Activated T-helper 2 cell treated with anti-CD3 and anti-CD28 coated beads, Interferon-gamma antibody, Interleukin-2, Interleukin-4, amounts not matched to agents 10 μg/mL and 5 μg/mL and 100 μg/mL, durations not matched to agents 14 hours and 24 hours and 36 hours (primary cell): Measurements from ENCODE around the gene NPAS2. TPM values are rescaled to one million over a fixed set of nuclear protein-coding genes. Genes with fewer than 3 reads are reported as not detected.

ENCODE experiments used
- DNase-seq: peaks from one replicate; pipeline ENCODE4 v3.0.0; 2021; ENCODE audit warnings: low spot score
- H3K27ac Mint-ChIP-seq: one replicate; pipeline ENCODE4 v1.8.0; 2021; ENCODE audit warnings: mixed read lengths
- H3K27me3 Mint-ChIP-seq: one replicate; pipeline ENCODE4 v1.8.0; 2021; ENCODE audit warnings: low read depth, mixed read lengths
- H3K36me3 Mint-ChIP-seq: one replicate; pipeline ENCODE4 v1.8.0; 2021; ENCODE audit warnings: low read depth, mixed read lengths
- H3K4me1 Mint-ChIP-seq: one replicate; pipeline ENCODE4 v1.8.0; 2021; ENCODE audit warnings: low read depth, mixed read lengths
- H3K4me3 Mint-ChIP-seq: one replicate; pipeline ENCODE4 v1.8.0; 2021; ENCODE audit warnings: low read depth, mild to moderate bottlenecking, moderate library complexity, mixed read lengths
- H3K9me3 Mint-ChIP-seq: one replicate; pipeline ENCODE4 v1.8.0; 2021; ENCODE audit warnings: mixed read lengths
- intact Hi-C: fragments of 100-400 bp; cut with micrococcal nuclease; formaldehyde crosslinking; loops from one replicate; pipeline ENCODE4 v1.15.1; 2023
- total RNA-seq: library from RNA; stranded (reverse); gene quantifications from 2 replicates; pipeline ENCODE4 v1.2.3, GENCODE V29; 2022

NPAS2 gene
- total RNA-seq, 1 donor from 2014 or later: 5.6 TPM

GRCh38 chr2:100853909-100854810 is 34.2 kb downstream of the NPAS2 start:
- H3K9me3 Mint-ChIP-seq: no peaks in the 10 kb centered on the region
- no peak overlapping the region for H3K4me3 Mint-ChIP-seq
- DNase-seq: no peak
- H3K4me1 Mint-ChIP-seq: no peaks in the 10 kb centered on the region
- no peak overlapping the region for H3K27ac Mint-ChIP-seq
- H3K36me3 Mint-ChIP-seq: no peaks in the 10 kb centered on the region
- no peaks in the 10 kb centered on the region for H3K27me3 Mint-ChIP-seq
- intact Hi-C loops: no loop called here

- no peak for DNase-seq
- Mint-ChIP-seq H3K36me3 (no peaks in the 10 kb centered on the region), H3K4me1 (no peaks in the 10 kb centered on the region), H3K4me3 (no peak overlapping the region), H3K9me3 (no peaks in the 10 kb centered on the region), H3K27ac (no peak overlapping the region), H3K27me3 (no peaks in the 10 kb centered on the region)
- intact Hi-C loops: no loop called here
These were observed 35.1 kb downstream of the NPAS2 start for GRCh38 chr2:100855084-100855483.

- Mint-ChIP-seq H3K27me3 (no peaks in the 10 kb centered on the region), H3K36me3 (no peaks in the 10 kb centered on the region), H3K4me1 (no peaks in the 10 kb centered on the region), H3K4me3 (no peak overlapping the region), H3K27ac (no peak overlapping the region), H3K9me3 (no peaks in the 10 kb centered on the region)
- DNase-seq: no peak
- intact Hi-C loops: no loop called here
These were observed 35.7 kb downstream of the NPAS2 start for GRCh38 chr2:100855606-100856005.

- H3K27ac Mint-ChIP-seq: no peak overlapping the region
- no peaks in the 10 kb centered on the region for H3K36me3 Mint-ChIP-seq
- H3K9me3 Mint-ChIP-seq: no peaks in the 10 kb centered on the region
- intact Hi-C loops: no loop called here
- no peak for DNase-seq
- no peaks in the 10 kb centered on the region for H3K4me1 Mint-ChIP-seq
- H3K4me3 Mint-ChIP-seq: no peak overlapping the region
- H3K27me3 Mint-ChIP-seq: no peaks in the 10 kb centered on the region
These were observed 36.8 kb downstream of the NPAS2 start for GRCh38 chr2:100856732-100857131.

- DNase-seq: no peak
- H3K27me3 Mint-ChIP-seq: no peaks in the 10 kb centered on the region
- H3K4me3 Mint-ChIP-seq: no peak overlapping the region
- H3K4me1 Mint-ChIP-seq: no peaks in the 10 kb centered on the region
- H3K9me3 Mint-ChIP-seq: no peaks in the 10 kb centered on the region
- intact Hi-C loops: no loop called here
- no peaks in the 10 kb centered on the region for H3K36me3 Mint-ChIP-seq
- H3K27ac Mint-ChIP-seq: no peak overlapping the region
These were observed 37.4 kb downstream of the NPAS2 start for GRCh38 chr2:100857341-100857740.

- Mint-ChIP-seq H3K9me3 (no peaks in the 10 kb centered on the region), H3K4me1 (no peaks in the 10 kb centered on the region), H3K4me3 (no peak overlapping the region), H3K36me3 (no peaks in the 10 kb centered on the region), H3K27ac (no peak overlapping the region), H3K27me3 (no peaks in the 10 kb centered on the region)
- no peak for DNase-seq
- intact Hi-C loops: no loop called here
These were observed 38.0 kb downstream of the NPAS2 start for GRCh38 chr2:100857915-100858314.

- no peaks in the 10 kb centered on the region for H3K4me1 Mint-ChIP-seq
These were observed 40.0 kb downstream of the NPAS2 start for GRCh38 chr2:100859902-100860301.

GRCh38 chr2:100861340-100861739 is 41.4 kb downstream of the NPAS2 start:
- no peaks in the 10 kb centered on the region for H3K36me3 Mint-ChIP-seq
- no peaks in the 10 kb centered on the region for H3K4me1 Mint-ChIP-seq
- no peak overlapping the region for H3K4me3 Mint-ChIP-seq
- intact Hi-C loops: no loop called here
- H3K27me3 Mint-ChIP-seq: no peaks in the 10 kb centered on the region
- H3K27ac Mint-ChIP-seq: no peak overlapping the region
- H3K9me3 Mint-ChIP-seq: no peaks in the 10 kb centered on the region
- DNase-seq: no peak

More at GRCh38 chr2:100859902-100860301, 40.0 kb downstream of the NPAS2 start:
- Mint-ChIP-seq H3K36me3 (no peaks in the 10 kb centered on the region), H3K27me3 (no peaks in the 10 kb centered on the region), H3K9me3 (no peaks in the 10 kb centered on the region), H3K4me3 (no peak overlapping the region), H3K27ac (no peak overlapping the region)
- no peak for DNase-seq
- intact Hi-C loops: no loop called here

- H3K9me3 Mint-ChIP-seq: peaks cover 2% of the 10 kb centered on the region
- no peak overlapping the region for H3K27ac Mint-ChIP-seq
- peaks cover under 1% of the 10 kb centered on the region for H3K36me3 Mint-ChIP-seq
- DNase-seq: no peak
- no peaks in the 10 kb centered on the region for H3K4me1 Mint-ChIP-seq
- intact Hi-C loops: no loop called here
- no peak overlapping the region for H3K4me3 Mint-ChIP-seq
- no peaks in the 10 kb centered on the region for H3K27me3 Mint-ChIP-seq
These were observed 42.1 kb downstream of the NPAS2 start for GRCh38 chr2:100862081-100862480.

- no peak for DNase-seq
- H3K9me3 Mint-ChIP-seq: peaks cover 15% of the 10 kb centered on the region
These were observed 46.0 kb downstream of the NPAS2 start for GRCh38 chr2:100865816-100866460.

GRCh38 chr2:100868083-100868482 is 48.1 kb downstream of the NPAS2 start:
- intact Hi-C loops: no loop called here
- Mint-ChIP-seq H3K4me3 (no peak overlapping the region), H3K4me1 (peaks cover 2% of the 10 kb centered on the region), H3K27ac (no peak overlapping the region), H3K36me3 (peaks cover 5% of the 10 kb centered on the region), H3K27me3 (no peaks in the 10 kb centered on the region), H3K9me3 (peaks cover 15% of the 10 kb centered on the region)
- DNase-seq: no peak

More at GRCh38 chr2:100865816-100866460, 46.0 kb downstream of the NPAS2 start:
- Mint-ChIP-seq H3K27me3 (no peaks in the 10 kb centered on the region), H3K4me3 (no peak overlapping the region), H3K4me1 (no peaks in the 10 kb centered on the region), H3K27ac (no peak overlapping the region), H3K36me3 (peaks cover 5% of the 10 kb centered on the region)
- intact Hi-C loops: no loop called here

- no peaks in the 10 kb centered on the region for H3K27me3 Mint-ChIP-seq
- H3K4me3 Mint-ChIP-seq: no peak overlapping the region
- H3K9me3 Mint-ChIP-seq: peaks cover 15% of the 10 kb centered on the region
- peaks cover 5% of the 10 kb centered on the region for H3K36me3 Mint-ChIP-seq
- intact Hi-C loops: no loop called here
- peaks cover 2% of the 10 kb centered on the region for H3K4me1 Mint-ChIP-seq
- no peak for DNase-seq
- H3K27ac Mint-ChIP-seq: no peak overlapping the region
These were observed 49.2 kb downstream of the NPAS2 start for GRCh38 chr2:100869120-100869519.
